Left colon (tissue), 2 donors: Measurements from ENCODE around the gene RNASEH2A. TPM values are rescaled to one million over a fixed set of nuclear protein-coding genes. Genes with fewer than 3 reads are reported as not detected.
"Not testable (repeated sequence)": the region's sequence is repeated elsewhere in the genome, so short reads cannot be mapped to it uniquely, and the experiment has no call there.

Experiments
- ATAC-seq: fragments of 200-7000 bp; cut with Tn5 transposase; one replicate; pipeline ENCODE4 v1.9.1; 2020; ENCODE audit warnings: mild to moderate bottlenecking, moderate library complexity
- DNase-seq, 2 donors: peaks; one replicate each; pipeline ENCODE4 v3.0.0-alpha.2; 2020
- intact Hi-C, 2 donors: fragments of 100-400 bp; cut with DNase I in 1 of 2; cut with micrococcal nuclease in 1 of 2; formaldehyde crosslinking; loops; one replicate each; pipeline versions ENCODE4 v1.11.2 to v1.14.0; 2022; cut with DNase I, micrococcal nuclease
- microRNA-seq, 2 donors: library from miRNA; unstranded; fragments of <30 nt; microRNA quantifications; one replicate each; pipeline versions ENCODE4 v1.1.0 to v1.2.0, GENCODE V29; 2020
- total RNA-seq, 2 donors: library from RNA; stranded (reverse); fragmentation: NEBNext Ultra II Directional; extraction: Animal tissue kit (Norgen Biotek cat#: 25700); gene quantifications; one replicate each; pipeline ENCODE4 v1.2.1, GENCODE V29; 2021
- donor health status: DM: no; HTN: no; CAD: no.
- donor health status: DM: yes; HTN: yes; CAD: no.

Gene RNASEH2A
- total RNA-seq, 2 donors from 2014 or later = 5.7 to 10.9 TPM

DNA sequence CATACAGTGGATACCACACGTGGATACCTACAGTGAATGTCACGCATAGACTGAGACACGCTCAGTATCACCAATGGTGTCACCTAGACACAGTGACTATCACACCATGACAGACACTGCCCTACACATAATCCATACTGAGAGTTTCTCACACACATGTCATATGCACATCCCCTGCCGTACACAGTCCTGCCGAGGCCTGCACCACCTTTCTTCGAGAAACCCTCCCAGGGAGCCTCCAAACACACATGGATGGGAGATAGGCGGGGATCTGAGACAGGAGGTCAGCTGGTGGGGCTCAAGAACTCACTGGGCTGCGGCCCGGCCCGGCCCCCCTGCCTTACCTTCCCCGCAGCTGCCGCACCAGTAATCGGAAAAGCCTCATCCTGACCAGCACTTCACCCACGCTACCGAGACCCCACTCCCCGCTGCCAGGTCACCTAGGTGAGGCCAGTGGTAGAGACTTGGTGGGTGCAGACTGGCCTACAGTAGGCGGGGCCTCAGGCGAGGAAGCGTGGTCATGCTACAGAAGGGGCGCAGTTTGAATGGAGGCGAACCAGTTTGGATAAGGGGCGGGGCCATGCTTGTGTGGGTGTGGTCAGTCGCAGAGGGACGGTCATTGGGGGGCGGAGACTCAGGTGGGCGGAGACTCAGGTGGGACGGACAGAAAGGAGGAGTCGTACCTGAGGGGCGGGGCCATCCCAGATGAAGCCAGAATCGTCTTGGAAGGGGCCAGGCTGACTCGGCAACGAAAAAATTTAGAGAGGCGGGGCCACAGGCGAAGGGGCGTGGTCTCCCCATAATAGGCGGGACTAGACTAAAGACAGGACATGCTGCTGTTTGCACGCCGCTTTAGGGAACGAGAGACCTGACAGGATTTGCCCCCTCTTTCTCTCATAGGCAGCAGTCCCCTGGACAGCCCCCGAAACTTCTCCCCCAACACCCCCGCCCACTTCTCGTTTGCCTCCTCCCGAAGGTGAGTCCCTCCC is 34.0 kb downstream of the RNASEH2A start:
- intact Hi-C loops = loop anchor here (10.0 kb wide), 1 partner anchor 76 kb away; no protein-coding TSS in a partner anchor
- ATAC-seq (peak; percentile 86), DNase-seq (peak; percentile 83 to 86)

- DNase-seq = no peak
- intact Hi-C loops = loop anchor here (10.0 kb wide), 1 partner anchor 76 kb away; no protein-coding TSS in a partner anchor
- peak; percentile 14 for ATAC-seq
Observed at GRCh38 chr19:12841094-12841493, 34.7 kb downstream of the RNASEH2A start.

- intact Hi-C loops = loop anchor here (10.0 kb wide), 1 partner anchor 78 kb away; no protein-coding TSS in a partner anchor
- no peak for DNase-seq
- ATAC-seq = no peak
Observed at GRCh38 chr19:12842511-12842910, 36.1 kb downstream of the RNASEH2A start.

DNA sequence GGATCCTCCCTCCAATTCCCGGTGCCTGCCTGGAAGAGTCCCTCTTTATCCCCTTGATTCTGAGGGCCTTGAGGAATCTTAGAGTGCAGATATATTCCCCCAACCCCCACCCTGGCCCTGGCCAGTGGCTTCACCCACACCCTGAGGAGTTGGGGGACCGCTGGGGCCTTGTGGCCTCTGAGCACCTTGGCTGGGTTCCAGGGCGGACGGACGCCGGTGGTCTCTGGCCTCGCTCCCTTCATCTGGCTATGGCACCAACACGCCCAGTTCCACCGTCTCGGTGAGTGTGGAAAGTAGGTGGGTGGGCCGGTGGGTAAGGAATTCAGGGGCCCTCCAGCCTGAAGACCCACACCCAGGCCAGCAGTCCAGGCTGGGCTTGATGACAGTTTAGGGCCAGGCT is 36.9 kb downstream of the RNASEH2A start:
- no peak for ATAC-seq
- intact Hi-C loops = loop anchor here (10.0 kb wide), 1 partner anchor 79 kb away; no protein-coding TSS in a partner anchor
- no peak for DNase-seq

DNA sequence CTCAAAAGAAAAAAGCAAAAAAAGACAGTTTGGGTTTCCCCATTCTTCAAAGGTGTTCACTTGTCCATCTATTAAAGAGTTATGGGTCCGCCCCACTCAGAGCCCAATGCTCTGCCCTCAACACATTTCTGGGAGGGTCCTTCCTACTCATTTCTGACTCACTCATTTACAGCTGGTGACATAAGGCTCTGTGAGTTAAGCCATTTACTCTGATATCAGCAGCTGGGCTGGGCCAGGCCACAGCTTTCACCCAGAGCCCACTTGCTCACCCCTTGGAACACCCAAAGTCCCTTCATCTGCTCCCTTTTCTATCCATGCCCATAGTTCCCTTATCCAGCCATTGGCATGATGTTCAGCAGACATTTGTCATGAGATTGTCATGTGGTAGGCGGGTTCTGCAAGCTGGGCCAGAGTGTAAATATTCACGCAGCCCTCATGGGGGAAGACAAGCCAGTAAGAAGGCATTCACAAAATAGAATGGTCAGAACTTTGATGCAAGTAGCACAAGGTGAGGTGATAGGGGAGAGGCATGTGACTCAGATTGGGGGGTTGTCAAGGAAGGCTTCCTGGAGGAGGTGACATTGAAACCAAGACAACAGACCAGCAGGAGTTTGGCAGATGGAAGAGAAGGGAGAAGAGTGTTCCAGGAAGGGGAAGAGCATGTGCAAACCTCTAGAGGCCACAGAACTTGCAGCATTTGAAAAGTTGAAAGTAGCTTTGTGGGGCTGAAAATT is 37.8 kb downstream of the RNASEH2A start:
- intact Hi-C loops = loop anchor here (10.0 kb wide), 1 partner anchor 79 kb away; no protein-coding TSS in a partner anchor
- ATAC-seq = no peak
- DNase-seq = no peak

DNA sequence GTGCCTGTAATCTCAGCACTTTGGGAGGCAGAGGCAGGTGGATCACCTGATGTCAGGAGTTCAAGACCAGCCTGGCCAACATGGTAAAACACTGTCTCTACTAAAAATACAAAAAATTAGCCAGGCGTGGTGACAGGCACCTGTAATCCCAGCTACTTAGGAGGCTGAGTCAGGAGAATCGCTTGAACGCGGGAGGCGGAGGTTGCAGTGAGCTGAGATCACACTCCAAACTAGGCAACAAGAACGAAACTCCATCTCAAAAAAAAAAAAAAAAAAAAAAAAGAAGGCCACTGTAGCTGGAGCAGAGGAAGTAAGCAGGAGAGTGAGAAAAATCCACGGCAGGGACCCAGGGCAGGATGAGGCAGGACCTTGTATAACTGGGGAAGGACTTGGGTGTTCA is 40.2 kb downstream of the RNASEH2A start:
- intact Hi-C loops = loop anchor here (10.0 kb wide), 1 partner anchor 82 kb away; no protein-coding TSS in a partner anchor

DNA sequence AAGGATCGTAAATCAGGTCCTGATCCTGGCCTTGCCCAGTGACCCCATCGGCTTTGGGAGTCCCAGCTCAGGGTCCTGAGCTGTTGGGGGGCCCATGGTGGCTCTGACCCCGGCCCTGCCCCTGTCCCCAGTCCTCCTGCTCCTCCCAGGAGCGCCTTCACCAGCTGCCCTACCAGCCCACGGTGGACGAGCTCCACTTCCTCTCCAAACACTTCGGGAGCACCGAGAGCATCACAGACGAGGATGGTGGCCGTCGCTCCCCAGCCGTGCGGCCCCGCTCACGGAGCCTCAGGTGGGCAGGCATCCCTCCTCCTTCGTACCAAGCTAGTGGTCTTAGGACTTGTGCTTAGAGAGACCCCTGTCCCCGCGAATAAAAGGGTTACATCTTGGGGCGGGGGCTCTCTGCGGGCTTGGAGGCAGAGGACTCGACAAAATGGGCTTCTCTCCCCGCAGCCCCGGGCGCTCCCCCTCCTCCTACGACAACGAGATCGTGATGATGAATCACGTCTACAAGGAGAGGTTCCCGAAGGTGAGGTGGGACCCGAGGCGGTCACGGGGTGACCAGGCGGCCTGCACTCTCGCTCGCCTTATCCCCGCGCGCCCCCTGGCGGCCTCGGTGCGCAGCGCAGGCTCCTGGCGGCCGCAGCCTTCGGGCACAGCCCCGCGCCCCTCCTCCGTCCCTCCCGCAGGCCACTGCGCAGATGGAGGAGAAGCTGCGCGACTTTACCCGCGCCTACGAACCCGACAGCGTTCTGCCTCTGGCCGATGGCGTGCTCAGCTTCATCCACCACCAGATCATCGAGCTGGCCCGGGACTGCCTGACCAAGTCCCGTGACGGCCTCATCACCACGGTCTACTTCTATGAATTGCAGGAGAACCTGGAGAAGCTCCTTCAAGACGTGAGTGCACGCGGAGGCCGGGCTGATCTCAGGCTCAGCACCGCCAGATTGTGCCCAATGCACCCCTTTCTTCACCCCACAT is 41.1 kb downstream of the RNASEH2A start:
- intact Hi-C loops = loop anchor here (10.0 kb wide), 1 partner anchor 83 kb away; no protein-coding TSS in a partner anchor
- peak; percentile 99 for ATAC-seq

More for the DNA sequence above, 40.2 kb downstream of the RNASEH2A start:
- ATAC-seq, DNase-seq: not testable (repeated sequence)

DNA sequence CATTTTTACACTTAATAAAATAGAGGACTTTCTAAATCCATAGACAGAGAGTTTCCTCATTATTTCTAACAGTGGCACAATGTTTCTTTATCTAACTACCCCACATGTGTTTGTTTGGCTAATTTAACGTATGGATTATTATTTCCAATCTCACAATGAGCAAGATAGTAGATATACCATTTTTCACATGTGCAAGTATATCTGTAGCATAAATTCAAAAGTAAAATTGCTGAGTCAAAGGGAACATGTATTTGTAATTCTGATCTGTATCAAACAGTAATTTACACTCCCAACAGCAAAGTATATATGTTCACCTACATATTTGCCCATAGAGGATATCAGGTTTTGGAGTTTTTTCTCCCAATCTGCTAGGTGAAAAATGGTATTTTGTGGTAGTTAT is 50.3 kb downstream of the RNASEH2A start:
- DNase-seq (no peak), ATAC-seq (no peak)
- intact Hi-C loops = no loop called here

More for the DNA sequence above, 41.1 kb downstream of the RNASEH2A start:
- DNase-seq = peak; percentile 72 to 86

DNA sequence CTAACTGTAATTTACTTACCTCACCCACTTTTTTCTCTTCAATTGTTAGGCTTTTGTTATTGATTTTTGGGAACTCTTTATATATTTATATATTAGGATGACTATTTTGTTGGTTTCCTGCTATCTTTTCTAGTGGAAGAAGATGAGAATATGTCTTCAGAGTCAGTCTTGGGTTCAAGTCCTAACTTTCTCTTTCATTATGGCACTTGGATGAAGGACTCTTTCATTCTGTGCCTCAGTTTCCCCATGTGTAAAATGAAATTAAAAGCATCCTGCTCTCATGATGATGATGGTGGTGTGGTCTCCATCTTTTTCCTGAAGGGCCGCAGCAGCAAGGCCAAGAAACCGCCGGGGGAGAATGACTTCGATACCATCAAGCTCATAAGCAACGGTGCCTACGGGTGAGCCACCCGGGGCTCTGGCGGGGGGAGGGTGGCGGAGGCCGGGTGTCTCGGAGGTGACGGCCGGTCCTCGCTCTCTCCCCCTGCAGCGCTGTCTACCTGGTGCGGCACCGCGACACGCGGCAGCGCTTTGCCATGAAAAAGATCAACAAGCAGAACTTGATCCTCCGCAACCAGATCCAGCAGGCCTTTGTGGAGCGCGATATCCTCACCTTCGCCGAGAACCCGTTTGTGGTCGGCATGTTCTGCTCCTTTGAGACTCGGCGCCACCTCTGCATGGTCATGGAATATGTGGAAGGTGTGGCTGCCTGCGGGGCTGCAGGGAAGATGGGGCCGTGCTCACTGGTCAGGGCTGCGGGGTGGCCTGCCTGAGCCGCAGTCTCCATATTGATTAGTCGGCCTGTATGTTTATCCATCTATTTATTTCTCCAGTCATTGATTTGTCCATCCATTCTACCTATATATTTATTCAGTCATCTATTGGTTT is 51.9 kb downstream of the RNASEH2A start:
- intact Hi-C loops = no loop called here
- ATAC-seq (no peak), DNase-seq (no peak)

DNA sequence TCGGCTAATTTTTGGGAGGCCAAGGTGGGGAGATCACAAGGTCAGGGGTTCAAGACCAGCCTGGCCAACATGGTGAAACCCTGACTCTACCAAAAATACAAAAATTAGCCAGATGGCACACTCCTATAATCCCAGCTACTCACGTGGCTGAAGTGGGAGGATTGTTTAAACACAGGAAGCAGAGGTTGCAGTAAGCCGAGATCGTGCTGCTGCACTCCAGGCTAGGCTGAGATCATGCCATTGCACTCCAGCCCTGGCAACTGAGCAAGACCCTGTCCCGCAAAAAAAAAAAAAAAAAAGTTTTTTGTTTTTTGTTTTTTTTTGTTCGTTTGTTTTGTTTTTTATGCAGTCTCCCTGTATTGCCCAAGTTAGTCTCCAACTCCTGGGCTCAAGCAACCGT is 53.2 kb downstream of the RNASEH2A start:
- no peak for DNase-seq
- ATAC-seq = no peak
- intact Hi-C loops = no loop called here

Small RNA genes within 50 kb of the gene (microRNA-seq; reads per million reads assigned to microRNA genes)
- 0 to 0.53 reads per million in 2 donors for gene MIR5684
- 0 reads per million in 2 donors for gene MIR6794

Other genes starting within 250 kb of the RNASEH2A start
- 10 to 100 TPM in 1 of 2 donors, 1 to 10 TPM in 1; 7.6 to 10.1 TPM for gene ZNF490, start 195.8 kb upstream of the RNASEH2A start, total RNA-seq
- 10 to 100 TPM; 21.7 to 22.6 TPM for gene ZNF791, start 195.7 kb upstream of the RNASEH2A start, total RNA-seq
- 100 to 1,000 TPM in 1 of 2 donors, 10 to 100 TPM in 1; 77.9 to 116 TPM for gene MAN2B1, start 139.8 kb upstream of the RNASEH2A start, total RNA-seq
- 1 to 10 TPM; 6.6 to 8.3 TPM for gene WDR83, start 139.8 kb upstream of the RNASEH2A start, total RNA-seq
- 10 to 100 TPM; 68.4 to 74.7 TPM for gene DHPS, start 124.7 kb upstream of the RNASEH2A start, total RNA-seq
- gene GNG14, start 118.6 kb upstream of the RNASEH2A start, total RNA-seq = not detected
- gene FBXW9, start 110.0 kb upstream of the RNASEH2A start, total RNA-seq = 1 to 10 TPM; 6.2 to 7.0 TPM
- 10 to 100 TPM; 39.5 to 74.0 TPM for gene TNPO2, start 82.7 kb upstream of the RNASEH2A start, total RNA-seq
- 100 to 1,000 TPM; 144 to 162 TPM for gene TRIR, start 71.9 kb upstream of the RNASEH2A start, total RNA-seq
- gene GET3, start 69.1 kb upstream of the RNASEH2A start, total RNA-seq = 10 to 100 TPM; 50.1 to 56.5 TPM
- 100 to 1,000 TPM; 139 to 207 TPM for gene BEST2, start 54.8 kb upstream of the RNASEH2A start, total RNA-seq
- 10 to 100 TPM; 58.3 to 83.1 TPM for gene HOOK2, start 31.0 kb upstream of the RNASEH2A start, total RNA-seq
- 100 to 1,000 TPM; 169 to 314 TPM for gene JUNB, start 15.1 kb upstream of the RNASEH2A start, total RNA-seq
- gene PRDX2, start 4.8 kb upstream of the RNASEH2A start, total RNA-seq = 100 to 1,000 TPM; 249 to 298 TPM
- 1 to 10 TPM; 3.2 to 4.4 TPM for gene THSD8, start 4.5 kb upstream of the RNASEH2A start, total RNA-seq
- gene RTBDN, start 28.0 kb downstream of the RNASEH2A start, total RNA-seq = under 1 TPM in 1 of 2 donors, not detected in 1; 0.49 TPM
- gene MAST1, start 31.9 kb downstream of the RNASEH2A start, total RNA-seq = 1 to 10 TPM in 1 of 2 donors, under 1 TPM in 1; 0.82 to 1.4 TPM
- 10 to 100 TPM; 27.7 to 39.4 TPM for gene DNASE2, start 74.9 kb downstream of the RNASEH2A start, total RNA-seq
- not detected for gene KLF1, start 80.6 kb downstream of the RNASEH2A start, total RNA-seq
- gene GCDH, start 84.6 kb downstream of the RNASEH2A start, total RNA-seq = 10 to 100 TPM; 20.8 to 22.8 TPM
- gene SYCE2, start 112.7 kb downstream of the RNASEH2A start, total RNA-seq = not detected
- 10 to 100 TPM; 42.4 to 61.2 TPM for gene FARSA, start 127.1 kb downstream of the RNASEH2A start, total RNA-seq
- 100 to 1,000 TPM; 550 to 739 TPM for gene CALR, start 132.0 kb downstream of the RNASEH2A start, total RNA-seq
- gene RAD23A, start 139.3 kb downstream of the RNASEH2A start, total RNA-seq = 10 to 100 TPM; 70.9 to 80.3 TPM
- 10 to 100 TPM; 13.1 to 17.5 TPM for gene GADD45GIP1, start 150.6 kb downstream of the RNASEH2A start, total RNA-seq
- under 1 TPM; 0.18 to 0.50 TPM for gene DAND5, start 163.0 kb downstream of the RNASEH2A start, total RNA-seq
- gene NFIX, start 188.9 kb downstream of the RNASEH2A start, total RNA-seq = 10 to 100 TPM; 49.8 to 61.7 TPM